Esophagus muscularis mucosa (tissue), 4 donors: Measurements from ENCODE around the gene LIMCH1.

Experiments
- EP300 ChIP-seq: sonication (generic); formaldehyde crosslinking; IDR thresholded peaks from one replicate; pipeline ENCODE4 v1.6.1; 2017; ENCODE audit warnings: antibody characterized with exemption
- POLR2A ChIP-seq: fragments of 450-650 bp; IDR thresholded peaks from one replicate; pipeline ENCODE4 v1.6.1; 2017; ENCODE audit warnings: antibody characterized with exemption, moderate library complexity, mild to moderate bottlenecking, low read depth
- POLR2AphosphoS5 ChIP-seq, 2 donors: sonication (generic); formaldehyde crosslinking; IDR thresholded peaks; one replicate each; pipeline ENCODE4 v1.6.1; 2017; ENCODE audit warnings: antibody characterized with exemption in 2 of 2
- TF ChIP-seq, protein P1 (sequence below), 3 experiments: fragments of 200-600 bp in 2 of 3; fragments of 450-650 bp in 1 of 3; sonication (generic) in 2 of 3; IDR thresholded peaks; one replicate each; pipeline ENCODE4 v1.5.1; 2017 to 2019; ENCODE audit warnings: antibody characterized with exemption in 3 of 3, mild to moderate bottlenecking in 2 of 3, moderate library complexity in 1 of 3

DNA sequence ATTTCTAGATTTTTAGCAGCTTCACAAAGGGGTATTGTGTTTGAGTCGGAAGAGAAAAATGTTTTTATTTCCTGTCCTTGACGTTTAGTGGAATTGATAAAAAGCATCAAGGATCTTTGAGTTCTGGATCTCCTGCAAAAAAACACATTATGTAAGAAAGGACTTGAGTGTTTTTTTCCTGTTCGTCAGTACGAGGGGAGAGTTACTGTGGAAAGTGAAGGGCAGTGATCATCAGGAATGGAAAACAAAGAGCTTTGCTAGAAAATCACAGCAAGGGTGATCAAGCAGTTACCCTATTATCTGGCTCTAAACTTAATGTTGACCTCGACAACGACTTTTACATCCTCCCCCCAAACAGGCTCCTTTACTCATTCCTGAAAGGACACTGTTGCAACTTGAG, 7.3 kb downstream of the LIMCH1 start:
- TF ChIP-seq, protein P1, sequence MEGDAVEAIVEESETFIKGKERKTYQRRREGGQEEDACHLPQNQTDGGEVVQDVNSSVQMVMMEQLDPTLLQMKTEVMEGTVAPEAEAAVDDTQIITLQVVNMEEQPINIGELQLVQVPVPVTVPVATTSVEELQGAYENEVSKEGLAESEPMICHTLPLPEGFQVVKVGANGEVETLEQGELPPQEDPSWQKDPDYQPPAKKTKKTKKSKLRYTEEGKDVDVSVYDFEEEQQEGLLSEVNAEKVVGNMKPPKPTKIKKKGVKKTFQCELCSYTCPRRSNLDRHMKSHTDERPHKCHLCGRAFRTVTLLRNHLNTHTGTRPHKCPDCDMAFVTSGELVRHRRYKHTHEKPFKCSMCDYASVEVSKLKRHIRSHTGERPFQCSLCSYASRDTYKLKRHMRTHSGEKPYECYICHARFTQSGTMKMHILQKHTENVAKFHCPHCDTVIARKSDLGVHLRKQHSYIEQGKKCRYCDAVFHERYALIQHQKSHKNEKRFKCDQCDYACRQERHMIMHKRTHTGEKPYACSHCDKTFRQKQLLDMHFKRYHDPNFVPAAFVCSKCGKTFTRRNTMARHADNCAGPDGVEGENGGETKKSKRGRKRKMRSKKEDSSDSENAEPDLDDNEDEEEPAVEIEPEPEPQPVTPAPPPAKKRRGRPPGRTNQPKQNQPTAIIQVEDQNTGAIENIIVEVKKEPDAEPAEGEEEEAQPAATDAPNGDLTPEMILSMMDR (IDR thresholded peaks at IDR 0.05): no peak
- TF ChIP-seq POLR2AphosphoS5 (IDR thresholded peaks at IDR 0.05) (no peak), EP300 (no peak), POLR2A (no peak)
